Activated CD4-positive, alpha-beta T cell treated with anti-CD3 and anti-CD28 coated beads, Interleukin-2, amount 10 ng/mL, durations not matched to agents 24 days and 14 days (primary cell): ENCODE data around the gene EMP2. TPM values are rescaled to one million over a fixed set of nuclear protein-coding genes. Genes with fewer than 3 reads are reported as not detected.

Experiments
- DNase-seq: peaks from one replicate; pipeline ENCODE4 v3.0.0; 2022
- H3K27ac Mint-ChIP-seq: one replicate; pipeline ENCODE4 v1.8.0; 2022; ENCODE audit warnings: mild to moderate bottlenecking, mixed read lengths
- H3K27me3 Mint-ChIP-seq: one replicate; pipeline ENCODE4 v1.8.0; 2022; ENCODE audit warnings: mixed read lengths
- H3K36me3 Mint-ChIP-seq: one replicate; pipeline ENCODE4 v1.8.0; 2022; ENCODE audit warnings: low read depth, mild to moderate bottlenecking, mixed read lengths
- H3K4me1 Mint-ChIP-seq: one replicate; pipeline ENCODE4 v1.8.0; 2021; ENCODE audit warnings: mixed read lengths
- H3K4me3 Mint-ChIP-seq: one replicate; pipeline ENCODE4 v1.8.0; 2022; ENCODE audit warnings: mild to moderate bottlenecking, moderate library complexity, mixed read lengths
- H3K9me3 Mint-ChIP-seq: one replicate; pipeline ENCODE4 v1.8.0; 2021; ENCODE audit warnings: mixed read lengths
- intact Hi-C: fragments of 100-400 bp; cut with micrococcal nuclease; formaldehyde crosslinking; loops from one replicate; pipeline ENCODE4 v1.15.1; 2023
- total RNA-seq: library from RNA; stranded (reverse); gene quantifications from 2 replicates; pipeline ENCODE4 v1.2.3, GENCODE V29; 2022

EMP2 gene
- total RNA-seq, 1 donor from 2014 or later = not detected

- no peaks in the 10 kb centered on the region for H3K27me3 Mint-ChIP-seq
- no peak overlapping the region for H3K4me3 Mint-ChIP-seq
- intact Hi-C loops = no loop called here
- no peak for DNase-seq
- no peaks in the 10 kb centered on the region for H3K9me3 Mint-ChIP-seq
- H3K27ac Mint-ChIP-seq = no peak overlapping the region
- no peaks in the 10 kb centered on the region for H3K36me3 Mint-ChIP-seq
- no peaks in the 10 kb centered on the region for H3K4me1 Mint-ChIP-seq
These were observed 21.3 kb upstream of the EMP2 start for GRCh38 chr16:10601444-10602408.

GRCh38 chr16:10600782-10601443 is 20.5 kb upstream of the EMP2 start:
- Mint-ChIP-seq H3K27ac (no peak overlapping the region), H3K9me3 (no peaks in the 10 kb centered on the region), H3K4me3 (no peak overlapping the region), H3K36me3 (no peaks in the 10 kb centered on the region), H3K27me3 (no peaks in the 10 kb centered on the region), H3K4me1 (no peaks in the 10 kb centered on the region)
- DNase-seq = no peak
- intact Hi-C loops = no loop called here

- H3K4me3 Mint-ChIP-seq = no peak overlapping the region
- H3K9me3 Mint-ChIP-seq = no peaks in the 10 kb centered on the region
- H3K27me3 Mint-ChIP-seq = no peaks in the 10 kb centered on the region
- DNase-seq = no peak
- intact Hi-C loops = no loop called here
- H3K36me3 Mint-ChIP-seq = no peaks in the 10 kb centered on the region
- H3K27ac Mint-ChIP-seq = no peak overlapping the region
- no peaks in the 10 kb centered on the region for H3K4me1 Mint-ChIP-seq
These were observed 19.2 kb upstream of the EMP2 start for GRCh38 chr16:10599626-10600025.

GRCh38 chr16:10598157-10598556 is 17.8 kb upstream of the EMP2 start:
- H3K27ac Mint-ChIP-seq = no peak overlapping the region
- intact Hi-C loops = no loop called here

GRCh38 chr16:10597187-10597601 is 16.8 kb upstream of the EMP2 start:
- Mint-ChIP-seq H3K36me3 (no peaks in the 10 kb centered on the region), H3K27me3 (peaks cover 2% of the 10 kb centered on the region), H3K4me3 (no peak overlapping the region), H3K27ac (no peak overlapping the region), H3K4me1 (no peaks in the 10 kb centered on the region), H3K9me3 (no peaks in the 10 kb centered on the region)
- intact Hi-C loops = no loop called here
- DNase-seq = no peak

More at GRCh38 chr16:10598157-10598556, 17.8 kb upstream of the EMP2 start:
- Mint-ChIP-seq H3K4me1 (no peaks in the 10 kb centered on the region), H3K9me3 (no peaks in the 10 kb centered on the region), H3K4me3 (no peak overlapping the region), H3K27me3 (no peaks in the 10 kb centered on the region), H3K36me3 (no peaks in the 10 kb centered on the region)
- DNase-seq = no peak

DNA sequence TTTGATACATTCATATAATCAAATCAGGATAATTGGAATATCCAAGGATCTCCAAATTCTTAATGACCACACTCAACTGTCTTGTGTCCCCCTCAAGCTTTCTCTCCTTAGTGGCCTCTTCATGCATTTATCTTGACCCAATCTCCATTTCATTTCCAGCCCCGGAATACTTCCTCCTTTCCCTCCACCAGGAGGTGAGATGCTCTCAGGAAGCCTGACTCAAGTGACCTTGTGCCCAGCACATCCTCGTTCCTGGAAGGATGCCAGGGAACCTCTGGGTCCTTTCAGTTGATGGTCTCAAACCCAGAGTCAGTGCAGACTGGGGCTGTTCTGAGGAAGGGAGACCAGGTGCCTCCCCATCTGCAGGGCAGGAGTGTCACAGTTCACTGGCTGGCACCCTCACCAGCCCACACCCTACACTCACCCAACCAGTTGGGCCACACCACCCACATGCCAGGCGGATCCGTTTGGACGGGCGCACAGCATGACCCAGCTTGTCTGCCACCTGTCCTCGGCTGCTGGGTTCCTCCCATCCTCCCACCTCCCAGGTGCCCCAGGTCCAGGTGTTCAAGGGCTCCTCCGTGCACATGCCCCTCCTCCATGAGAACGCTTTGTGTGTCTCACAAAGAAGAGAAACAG is 14.0 kb upstream of the EMP2 start:
- no peak for DNase-seq
- intact Hi-C loops = no loop called here
- Mint-ChIP-seq H3K4me3 (no peak overlapping the region), H3K4me1 (no peaks in the 10 kb centered on the region), H3K36me3 (no peaks in the 10 kb centered on the region), H3K27ac (no peak overlapping the region), H3K27me3 (peaks cover 4% of the 10 kb centered on the region), H3K9me3 (no peaks in the 10 kb centered on the region)

- intact Hi-C loops = no loop called here
- H3K27ac Mint-ChIP-seq = no peak overlapping the region
- no peak overlapping the region for H3K4me3 Mint-ChIP-seq
- H3K9me3 Mint-ChIP-seq = no peaks in the 10 kb centered on the region
- no peak for DNase-seq
- H3K36me3 Mint-ChIP-seq = no peaks in the 10 kb centered on the region
- H3K27me3 Mint-ChIP-seq = peaks cover 9% of the 10 kb centered on the region
- H3K4me1 Mint-ChIP-seq = no peaks in the 10 kb centered on the region
These were observed 12.2 kb upstream of the EMP2 start for GRCh38 chr16:10592611-10593010.

GRCh38 chr16:10590342-10590741 is 9.9 kb upstream of the EMP2 start:
- DNase-seq = no peak
- Mint-ChIP-seq H3K4me1 (no peaks in the 10 kb centered on the region), H3K27ac (no peak overlapping the region), H3K36me3 (no peaks in the 10 kb centered on the region), H3K9me3 (no peaks in the 10 kb centered on the region), H3K27me3 (peaks cover 9% of the 10 kb centered on the region), H3K4me3 (no peak overlapping the region)
- intact Hi-C loops = no loop called here

- Mint-ChIP-seq H3K36me3 (no peaks in the 10 kb centered on the region), H3K27ac (no peak overlapping the region), H3K27me3 (peaks cover 9% of the 10 kb centered on the region), H3K4me3 (no peak overlapping the region), H3K9me3 (no peaks in the 10 kb centered on the region), H3K4me1 (no peaks in the 10 kb centered on the region)
- no peak for DNase-seq
- intact Hi-C loops = no loop called here
These were observed 8.7 kb upstream of the EMP2 start for GRCh38 chr16:10589109-10589508.

DNA sequence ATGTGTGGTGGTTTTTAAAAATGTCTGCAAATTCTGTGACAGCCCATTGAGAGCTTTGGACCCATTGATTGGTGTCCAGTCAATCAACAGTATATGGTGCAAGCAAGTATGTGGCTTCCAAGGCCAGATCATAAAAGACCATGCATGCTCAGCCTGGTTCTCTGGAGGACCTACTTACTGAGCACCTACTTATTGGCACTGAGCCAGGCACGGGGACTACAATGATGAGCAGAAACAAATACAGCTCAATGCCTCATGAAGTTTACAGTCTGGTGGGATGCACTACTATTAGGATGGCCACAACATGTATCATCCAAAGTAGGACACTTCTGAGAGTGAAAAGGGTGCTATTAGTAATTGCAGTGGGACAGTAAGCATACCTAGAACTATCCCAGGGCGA is 7.2 kb upstream of the EMP2 start:
- Mint-ChIP-seq H3K9me3 (no peaks in the 10 kb centered on the region), H3K4me3 (no peak overlapping the region), H3K36me3 (no peaks in the 10 kb centered on the region), H3K27me3 (peaks cover 18% of the 10 kb centered on the region), H3K4me1 (no peaks in the 10 kb centered on the region), H3K27ac (no peak overlapping the region)
- no peak for DNase-seq
- intact Hi-C loops = no loop called here

DNA sequence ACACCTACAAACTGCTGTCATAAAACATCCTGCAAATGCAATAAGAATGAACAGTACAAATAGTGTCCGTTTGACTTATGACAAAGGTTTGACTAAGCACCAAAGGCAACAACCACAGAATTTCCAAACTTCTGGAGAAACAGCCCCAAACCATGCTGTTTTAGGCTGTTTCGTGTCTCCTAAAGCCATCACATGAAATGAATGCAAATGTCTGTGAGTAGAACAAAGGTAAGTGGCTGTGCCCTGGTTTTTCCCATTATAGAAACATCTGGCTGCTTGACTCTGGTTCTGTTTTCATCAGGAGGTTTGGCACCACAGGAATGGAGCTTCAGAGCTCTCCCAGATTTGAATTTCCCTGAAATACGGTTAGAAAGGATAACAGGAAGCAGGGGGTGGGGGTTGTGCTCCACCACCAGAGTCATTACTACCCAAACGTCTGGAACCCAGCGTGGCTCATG is 4.6 kb upstream of the EMP2 start:
- H3K27me3 Mint-ChIP-seq = peaks cover 34% of the 10 kb centered on the region
- H3K9me3 Mint-ChIP-seq = no peaks in the 10 kb centered on the region
- H3K27ac Mint-ChIP-seq = no peak overlapping the region
- intact Hi-C loops = no loop called here
- no peak overlapping the region for H3K4me3 Mint-ChIP-seq
- H3K36me3 Mint-ChIP-seq = no peaks in the 10 kb centered on the region
- no peak for DNase-seq
- H3K4me1 Mint-ChIP-seq = peaks cover 3% of the 10 kb centered on the region

DNA sequence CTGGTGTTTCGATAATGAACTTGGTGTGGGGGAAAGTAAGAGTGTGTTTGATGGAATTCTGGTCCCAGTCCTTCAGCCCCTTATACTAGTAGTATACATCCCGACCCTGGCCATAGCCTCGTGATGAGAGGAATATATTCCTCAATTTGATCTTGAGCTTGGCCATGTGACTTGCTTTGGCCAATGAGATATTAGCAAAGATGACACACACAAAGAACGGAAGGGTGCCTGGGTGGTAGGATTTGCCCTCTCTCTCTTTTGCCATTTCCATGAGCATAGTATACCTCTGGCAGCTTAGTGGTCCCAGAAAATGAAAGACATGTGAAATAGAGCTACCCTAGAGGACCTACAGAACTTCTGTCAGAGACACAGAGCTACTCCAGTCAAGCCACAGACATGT is 2.9 kb upstream of the EMP2 start:
- Mint-ChIP-seq H3K4me1 (peaks cover 3% of the 10 kb centered on the region), H3K36me3 (no peaks in the 10 kb centered on the region), H3K27ac (no peak overlapping the region), H3K9me3 (no peaks in the 10 kb centered on the region), H3K4me3 (no peak overlapping the region), H3K27me3 (peaks cover 42% of the 10 kb centered on the region)
- DNase-seq = no peak
- intact Hi-C loops = no loop called here

- Mint-ChIP-seq H3K27me3 (peaks cover 48% of the 10 kb centered on the region), H3K36me3 (no peaks in the 10 kb centered on the region), H3K27ac (no peak overlapping the region), H3K9me3 (no peaks in the 10 kb centered on the region), H3K4me3 (no peak overlapping the region), H3K4me1 (peaks cover 3% of the 10 kb centered on the region)
- intact Hi-C loops = no loop called here
- DNase-seq = no peak
These were observed 1.1 kb upstream of the EMP2 start for GRCh38 chr16:10581507-10581906.

- peaks cover 3% of the 10 kb centered on the region for H3K4me1 Mint-ChIP-seq
- H3K36me3 Mint-ChIP-seq = no peaks in the 10 kb centered on the region
- no peak overlapping the region for H3K4me3 Mint-ChIP-seq
- no peaks in the 10 kb centered on the region for H3K9me3 Mint-ChIP-seq
- no peak for DNase-seq
- no peak overlapping the region for H3K27ac Mint-ChIP-seq
- peaks cover 48% of the 10 kb centered on the region for H3K27me3 Mint-ChIP-seq
- intact Hi-C loops = no loop called here
These were observed 467 bp upstream of the EMP2 start for GRCh38 chr16:10580883-10581247.
